A549 (cell line): ENCODE results near the gene PTH2R. TPM values are rescaled to one million over a fixed set of nuclear protein-coding genes. Genes with fewer than 3 reads are reported as not detected.
A peak's percentile ranks its signal among the peaks of the same experiment; 100 is the strongest.
"Not testable (repeated sequence)": the region's sequence is repeated elsewhere in the genome, so short reads cannot be mapped to it uniquely, and the experiment has no call there.

Experiments used
- ATAC-seq, 2 experiments: fragments of 200-7000 bp in 1 of 2; fragments of >200 bp in 1 of 2; cut with Nextera tagmentation in 1 of 2; cut with Tn5 transposase in 1 of 2; 3 replicates each; pipeline versions ENCODE4 v1.8.0 to v1.9.1; 2018 to 2020; ENCODE audit warnings: mild to moderate bottlenecking in 1 of 2, moderate library complexity in 1 of 2
- CTCF ChIA-PET: fragments of 300-600 bp; sonication (Branson Sonifier 250); formaldehyde crosslinking; extraction: SDS; loops from one replicate; lab custom pipeline; 2021; ENCODE audit warnings: antibody characterized with exemption, inconsistent platforms; lab: Yijun Ruan, JAX
- POLR2A ChIA-PET: fragments of 350-600 bp; formaldehyde crosslinking; extraction: SDS; loops from one replicate; lab custom pipeline; 2021; ENCODE audit warnings: antibody characterized with exemption, inconsistent platforms; lab: Yijun Ruan, JAX
- DNase-seq, 2 experiments: peaks; one replicate each; pipeline versions ENCODE4 v3.0.0 to v3.0.0-alpha.2; 2011 to 2016; ENCODE audit warnings: low read depth in 1 of 2, low spot score in 1 of 2
- FAIRE-seq: peaks from 2 replicates; lab custom pipeline; 2011; peaks lifted over from hg19 to GRCh38; lab: Jason Lieb, UNC
- H3K27ac ChIP-seq, 2 experiments: fragments of >200 bp; sonication (Bioruptor Twin); formaldehyde crosslinking; 3 replicates each; pipeline ENCODE4 v1.5.1; 2016 to 2017
- H3K4me1 ChIP-seq: fragments of >200 bp; sonication (Bioruptor Twin); formaldehyde crosslinking; 3 replicates; pipeline ENCODE4 v1.6.1; 2016
- H3K4me2 ChIP-seq: fragments of >200 bp; sonication (Bioruptor Twin); formaldehyde crosslinking; 3 replicates; pipeline ENCODE4 v1.6.1; 2016
- H3K4me3 ChIP-seq: fragments of >200 bp; sonication (Bioruptor Twin); formaldehyde crosslinking; 3 replicates; pipeline ENCODE4 v1.5.1; 2016
- H3K9me3 ChIP-seq: fragments of >200 bp; sonication (Bioruptor Twin); formaldehyde crosslinking; 3 replicates; pipeline ENCODE4 v1.6.1; 2016
- BCL3 ChIP-seq: fragments of >200 bp; sonication (Bioruptor Twin); formaldehyde crosslinking; IDR thresholded peaks from 3 replicates; pipeline ENCODE4 v1.6.1; 2016
- BHLHE40 ChIP-seq: IDR thresholded peaks from 2 replicates; pipeline ENCODE4 v1.6.1; 2012; ENCODE audit warnings: low read depth, low read length, inconsistent platforms
- CEBPB ChIP-seq, 2 experiments: fragments of >200 bp in 1 of 2; sonication (Bioruptor Twin) in 1 of 2; formaldehyde crosslinking in 1 of 2; IDR thresholded peaks; 2 replicates each; pipeline ENCODE4 v1.6.1; 2012 to 2016
- CTCF ChIP-seq: fragments of >200 bp; sonication (Bioruptor Twin); formaldehyde crosslinking; IDR thresholded peaks from 3 replicates; pipeline ENCODE4 v1.5.1; 2016
- ESRRA ChIP-seq: fragments of 150-350 bp; IDR thresholded peaks from 2 replicates; pipeline ENCODE4 v1.6.1; 2014; ENCODE audit warnings: mild to moderate bottlenecking, low read length, borderline replicate concordance
- FOSB ChIP-seq: fragments of 250-450 bp; sonication (Bioruptor Pico); IDR thresholded peaks from 2 replicates; pipeline ENCODE4 v1.5.0; 2020; ENCODE audit warnings: mild to moderate bottlenecking, moderate library complexity
- FOSL2 ChIP-seq, 2 experiments: fragments of 450-650 bp in 1 of 2; fragments of >200 bp in 1 of 2; sonication (Bioruptor Twin) in 1 of 2; formaldehyde crosslinking; IDR thresholded peaks; 2 replicates each; pipeline versions ENCODE4 v1.5.0 to v1.6.1; 2016 to 2020; ENCODE audit warnings: mild to moderate bottlenecking in 1 of 2, moderate library complexity in 1 of 2
- HMGXB4 ChIP-seq: fragments of 250-450 bp; sonication (Bioruptor Pico); IDR thresholded peaks from 2 replicates; pipeline ENCODE4 v1.5.0; 2021; ENCODE audit warnings: mild to moderate bottlenecking, moderate library complexity, borderline replicate concordance
- HOXB5 ChIP-seq: fragments of 250-450 bp; sonication (Bioruptor Pico); IDR thresholded peaks from 2 replicates; pipeline ENCODE4 v1.5.0; 2020; ENCODE audit warnings: mild to moderate bottlenecking, moderate library complexity
- MAFK ChIP-seq: fragments of 450-650 bp; IDR thresholded peaks from 2 replicates; pipeline ENCODE4 v1.6.1; 2014; ENCODE audit not compliant: partially characterized antibody
- MYC ChIP-seq: IDR thresholded peaks from 2 replicates; pipeline ENCODE4 v1.6.1; 2012; ENCODE audit warnings: mild to moderate bottlenecking, inconsistent platforms, low read length, improper control_type of control experiment, borderline replicate concordance
- NFE2L2 ChIP-seq: fragments of 150-350 bp; conservative IDR thresholded peaks from 2 replicates; pipeline ENCODE4 v1.6.1; 2014; ENCODE audit warnings: low read length
- NPAS2 ChIP-seq: fragments of 250-450 bp; sonication (Bioruptor Pico); IDR thresholded peaks from 2 replicates; pipeline ENCODE4 v1.8.0; 2022; ENCODE audit warnings: mild to moderate bottlenecking, moderate library complexity, borderline replicate concordance
- PHF8 ChIP-seq: fragments of 200-600 bp; sonication (generic); IDR thresholded peaks from 2 replicates; pipeline ENCODE4 v1.6.1; 2016; ENCODE audit warnings: low read depth, mild to moderate bottlenecking, antibody characterized with exemption, moderate library complexity, borderline replicate concordance
- REST ChIP-seq: fragments of 200-600 bp; sonication (generic); IDR thresholded peaks from 2 replicates; pipeline ENCODE4 v1.6.1; 2016; ENCODE audit warnings: antibody characterized with exemption, mild to moderate bottlenecking, moderate library complexity
- WGBS: methylation state at CpG from one replicate; pipeline ENCODE4 v1.1.6; 2017; ENCODE audit errors: missing lambda C conversion rate; 5-methylcytosine and 5-hydroxymethylcytosine counted together
- polyA plus RNA-seq, 4 experiments: library from polyadenylated mRNA; depleted of rRNA in 3 of 4; stranded (reverse); fragments of >200 nt; fragmentation: RNase III in 1 of 4; extraction: RNeasy Plus Mini Kit Qiagen cat#74134 plus additional on column Dnase treatment in 1 of 4; gene quantifications; 2 replicates in 3 of 4; 3 replicates in 1 of 4; pipeline ENCODE4 v1.2.3, GENCODE V29; 2011 to 2017

PTH2R gene
- polyA plus RNA-seq, 2 of the 4 experiments (the other 2 are of a cell fraction): not detected

GRCh38 chr2:208479342-208479741 lies 72.8 kb downstream of the PTH2R start:
- no peak overlapping the region for H3K27ac ChIP-seq
- ChIA-PET CTCF (interaction anchor here (1.4 to 1.5 kb wide), 2 partner anchors 8 to 13 kb away, joined by 3 to 5 read pairs; no protein-coding TSS in a partner anchor), POLR2A (no interaction called here)
- H3K9me3 ChIP-seq: no peaks in the 10 kb centered on the region
- H3K4me2 ChIP-seq: no peak overlapping the region
- ATAC-seq: no peak
- no peak overlapping the region for H3K4me3 ChIP-seq
- no peak for TF ChIP-seq MYC
- TF ChIP-seq PHF8: no peak
- TF ChIP-seq REST: no peak
- TF ChIP-seq CEBPB (IDR thresholded peaks at IDR 0.05): no peak
- no peak for TF ChIP-seq HMGXB4 (CRISPR knock-in tag)
- TF ChIP-seq ESRRA: no peak
- no peak for TF ChIP-seq FOSL2 (IDR thresholded peaks at IDR 0.05)
- no peak for TF ChIP-seq FOSL2 (CRISPR knock-in tag; IDR thresholded peaks at IDR 0.05)
- TF ChIP-seq FOSB (CRISPR knock-in tag): no peak
- TF ChIP-seq HOXB5 (CRISPR knock-in tag): no peak
- no peak for TF ChIP-seq CTCF
- TF ChIP-seq BHLHE40: no peak
- no peak for TF ChIP-seq NPAS2
- TF ChIP-seq NFE2L2: no peak
- TF ChIP-seq BCL3: no peak
- TF ChIP-seq, all 56 proteins: peak for 0
- FAIRE-seq (no peak), DNase-seq (no peak)
- H3K4me1 ChIP-seq: no peaks in the 10 kb centered on the region
- WGBS: 5% methylated on average over 5 of the region's 5 CpGs

GRCh38 chr2:208481945-208482344 lies 75.4 kb downstream of the PTH2R start:
- POLR2A ChIA-PET, ATAC-seq, H3K4me2 ChIP-seq, CTCF ChIA-PET, H3K9me3 ChIP-seq, H3K4me3 ChIP-seq, FAIRE-seq, DNase-seq, H3K27ac ChIP-seq, H3K4me1 ChIP-seq: not testable (repeated sequence)
- 7% methylated on average over 5 of the region's 5 CpGs for whole genome bisulfite sequencing
- TF ChIP-seq MAFK: peak; percentile 83

GRCh38 chr2:208482453-208483015 lies 75.9 kb downstream of the PTH2R start:
- FAIRE-seq, CTCF ChIA-PET, H3K4me1 ChIP-seq, DNase-seq, H3K27ac ChIP-seq, H3K4me3 ChIP-seq, POLR2A ChIA-PET, H3K4me2 ChIP-seq, H3K9me3 ChIP-seq, ATAC-seq: not testable (repeated sequence)
- WGBS: 5% methylated on average over 8 of the region's 8 CpGs
